NT2/D1 (cell line): Measurements from ENCODE around the gene AAMP.
"Not testable (repeated sequence)": the region's sequence is repeated elsewhere in the genome, so short reads cannot be mapped to it uniquely, and the experiment has no call there.

Experiments
- DNase-seq: peaks from one replicate; pipeline ENCODE4 v3.0.0-alpha.2; 2011; ENCODE audit warnings: low read depth, low spot score
- H3K27me3 ChIP-seq: 2 replicates; pipeline ENCODE4 v1.6.0; 2011; ENCODE audit warnings: mild to moderate bottlenecking; ENCODE audit not compliant: insufficient read length, insufficient read depth
- H3K36me3 ChIP-seq: 2 replicates; pipeline ENCODE4 v1.6.1; 2011; ENCODE audit warnings: mild to moderate bottlenecking, low read length, mixed read lengths; ENCODE audit not compliant: insufficient read depth, insufficient read length
- H3K4me1 ChIP-seq: 2 replicates; pipeline ENCODE4 v1.5.1; 2011; ENCODE audit not compliant: insufficient read depth, insufficient read length
- H3K4me3 ChIP-seq: 2 replicates; pipeline ENCODE4 v1.5.1; 2011; ENCODE audit warnings: low read depth; ENCODE audit not compliant: insufficient read length
- H3K9ac ChIP-seq: 2 replicates; pipeline ENCODE4 v1.6.0; 2011; ENCODE audit warnings: low read depth; ENCODE audit not compliant: insufficient read length
- H3K9me3 ChIP-seq: 2 replicates; pipeline ENCODE4 v1.5.1; 2011; ENCODE audit warnings: mild to moderate bottlenecking, low read length; ENCODE audit not compliant: insufficient read depth
- SUZ12 ChIP-seq: IDR thresholded peaks from 2 replicates; pipeline ENCODE4 v1.6.1; 2011; ENCODE audit not compliant: insufficient read length, insufficient read depth; ENCODE audit errors: extremely low read depth
- YY1 ChIP-seq: IDR thresholded peaks from 2 replicates; pipeline ENCODE4 v1.6.1; 2011; ENCODE audit not compliant: insufficient read length, insufficient read depth
- ZNF274 ChIP-seq: IDR thresholded peaks from 2 replicates; pipeline ENCODE4 v1.6.1; 2011; ENCODE audit warnings: mild to moderate bottlenecking, low read depth, low read length

The AAMP gene

GRCh38 chr2:218312267-218312756 is 42.4 kb upstream of the AAMP start:
- no peaks in the 10 kb centered on the region for H3K9me3 ChIP-seq
- H3K4me1 ChIP-seq, result peaks cover 10% of the 10 kb centered on the region
- no peaks in the 10 kb centered on the region for H3K27me3 ChIP-seq
- no peak overlapping the region for H3K4me3 ChIP-seq
- no peaks in the 10 kb centered on the region for H3K36me3 ChIP-seq
- TF ChIP-seq YY1 (no peak), ZNF274 (no peak), SUZ12 (no peak)
- no peak overlapping the region for H3K9ac ChIP-seq
- no peak for DNase-seq

- H3K27me3 ChIP-seq, H3K4me1 ChIP-seq, H3K36me3 ChIP-seq, H3K9ac ChIP-seq, H3K9me3 ChIP-seq, H3K4me3 ChIP-seq, DNase-seq: not testable (repeated sequence)
Observed at GRCh38 chr2:218311541-218312266, 41.8 kb upstream of the AAMP start.

- H3K9ac ChIP-seq, result no peak overlapping the region
- no peak for DNase-seq
- no peaks in the 10 kb centered on the region for H3K27me3 ChIP-seq
- H3K4me3 ChIP-seq, result no peak overlapping the region
- TF ChIP-seq SUZ12 (no peak), ZNF274 (no peak), YY1 (no peak)
- H3K9me3 ChIP-seq, result no peaks in the 10 kb centered on the region
- H3K4me1 ChIP-seq, result peaks cover 2% of the 10 kb centered on the region
- H3K36me3 ChIP-seq, result no peaks in the 10 kb centered on the region
Observed at GRCh38 chr2:218310853-218311540, 41.1 kb upstream of the AAMP start.

- TF ChIP-seq YY1 (no peak), SUZ12 (no peak), ZNF274 (no peak)
- no peaks in the 10 kb centered on the region for H3K36me3 ChIP-seq
- H3K9ac ChIP-seq, result no peak overlapping the region
- no peak for DNase-seq
- no peaks in the 10 kb centered on the region for H3K27me3 ChIP-seq
- no peak overlapping the region for H3K4me3 ChIP-seq
- H3K4me1 ChIP-seq, result peaks cover 4% of the 10 kb centered on the region
- H3K9me3 ChIP-seq, result no peaks in the 10 kb centered on the region
Observed at GRCh38 chr2:218307415-218308090, 37.6 kb upstream of the AAMP start.

- no peak overlapping the region for H3K9ac ChIP-seq
- H3K4me3 ChIP-seq, result no peak overlapping the region
Observed at GRCh38 chr2:218306184-218306920, 36.4 kb upstream of the AAMP start.

GRCh38 chr2:218305383-218305782 is 35.4 kb upstream of the AAMP start:
- Histone ChIP-seq H3K9ac (no peak overlapping the region), H3K4me3 (no peak overlapping the region), H3K4me1 (peaks cover 4% of the 10 kb centered on the region), H3K27me3 (no peaks in the 10 kb centered on the region), H3K9me3 (no peaks in the 10 kb centered on the region), H3K36me3 (no peaks in the 10 kb centered on the region)
- TF ChIP-seq ZNF274, result no peak
- no peak for TF ChIP-seq SUZ12
- no peak for TF ChIP-seq YY1
- no peak for DNase-seq

More at GRCh38 chr2:218306184-218306920, 36.4 kb upstream of the AAMP start:
- Histone ChIP-seq H3K36me3 (no peaks in the 10 kb centered on the region), H3K9me3 (no peaks in the 10 kb centered on the region), H3K27me3 (no peaks in the 10 kb centered on the region), H3K4me1 (peaks cover 4% of the 10 kb centered on the region)
- DNase-seq, result no peak
- TF ChIP-seq SUZ12 (no peak), YY1 (no peak), ZNF274 (no peak)
